ENCODE measurements around the gene RAB11FIP3. TPM values are rescaled to one million over a fixed set of nuclear protein-coding genes. Genes with fewer than 3 reads are reported as not detected.

Gene RAB11FIP3
- total RNA-seq, 1 experiment from 2014 or later = 37.5 TPM

- in situ Hi-C loops (cut with HindIII; ENCODE audit: low pct_unique_long_range_greater_than_20kb, low sequenced_read_pairs) = no loop called here
- DNase-seq (ENCODE audit: low read depth) = no peak
Measured at GRCh38 chr16:534135-534534, 108.7 kb downstream of the RAB11FIP3 start.

- no peak for DNase-seq (ENCODE audit: low read depth)
- in situ Hi-C loops (cut with HindIII; ENCODE audit: low pct_unique_long_range_greater_than_20kb, low sequenced_read_pairs) = no loop called here
Measured at GRCh38 chr16:534856-535445, 109.5 kb downstream of the RAB11FIP3 start.

DNA sequence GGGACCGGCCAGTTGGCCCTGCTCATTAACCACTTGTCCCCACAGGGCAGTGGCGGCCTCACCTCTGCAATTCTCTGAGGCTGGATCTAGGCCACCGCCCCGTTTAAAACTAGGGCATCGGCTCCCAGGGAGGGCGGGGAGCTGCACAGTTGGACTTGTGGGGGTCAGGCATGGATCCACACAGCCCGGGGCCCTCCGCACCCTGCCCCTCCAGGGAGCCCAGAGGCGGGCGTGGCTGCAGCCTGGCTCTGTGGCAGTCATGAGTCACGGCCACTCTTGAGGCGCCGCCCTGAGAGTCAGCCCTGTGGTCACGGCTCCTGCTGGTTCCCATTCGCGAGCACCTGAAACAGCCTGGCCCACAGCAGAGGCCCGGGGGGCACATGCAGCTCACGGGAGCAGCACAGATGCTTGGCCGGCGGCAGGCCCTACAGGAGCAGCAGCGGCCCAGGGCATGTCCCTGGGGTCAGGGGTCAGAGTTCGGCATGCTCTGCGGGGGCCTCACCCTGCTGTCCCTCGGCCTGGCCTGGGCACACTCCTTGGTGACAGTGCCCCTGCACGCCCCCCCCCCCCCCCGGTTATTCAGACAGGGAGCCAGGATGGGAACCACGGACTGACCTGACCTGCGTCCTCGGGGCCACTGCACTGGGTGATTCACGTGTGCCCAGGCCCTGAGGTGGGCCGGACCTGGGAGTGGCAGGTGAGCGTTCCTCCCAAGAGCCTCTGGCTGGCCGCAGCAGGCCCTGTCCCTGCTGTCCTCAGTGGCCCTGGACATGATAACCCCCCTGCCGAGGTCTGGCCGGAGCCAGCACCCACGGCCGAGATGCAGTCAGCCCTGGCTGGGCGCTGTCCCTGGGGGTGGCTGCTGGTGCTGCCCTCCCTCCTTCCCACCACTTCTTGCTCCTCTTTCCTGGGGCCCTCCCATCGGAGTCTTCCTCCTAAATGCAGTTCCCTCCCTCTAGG is 110.3 kb downstream of the RAB11FIP3 start:
- DNase-seq (ENCODE audit: low read depth) = peak; percentile 93
- in situ Hi-C loops (cut with HindIII; ENCODE audit: low pct_unique_long_range_greater_than_20kb, low sequenced_read_pairs) = no loop called here

GRCh38 chr16:536746-537145 is 111.3 kb downstream of the RAB11FIP3 start:
- DNase-seq (ENCODE audit: low read depth) = no peak
- in situ Hi-C loops (cut with HindIII; ENCODE audit: low pct_unique_long_range_greater_than_20kb, low sequenced_read_pairs) = no loop called here

DNA sequence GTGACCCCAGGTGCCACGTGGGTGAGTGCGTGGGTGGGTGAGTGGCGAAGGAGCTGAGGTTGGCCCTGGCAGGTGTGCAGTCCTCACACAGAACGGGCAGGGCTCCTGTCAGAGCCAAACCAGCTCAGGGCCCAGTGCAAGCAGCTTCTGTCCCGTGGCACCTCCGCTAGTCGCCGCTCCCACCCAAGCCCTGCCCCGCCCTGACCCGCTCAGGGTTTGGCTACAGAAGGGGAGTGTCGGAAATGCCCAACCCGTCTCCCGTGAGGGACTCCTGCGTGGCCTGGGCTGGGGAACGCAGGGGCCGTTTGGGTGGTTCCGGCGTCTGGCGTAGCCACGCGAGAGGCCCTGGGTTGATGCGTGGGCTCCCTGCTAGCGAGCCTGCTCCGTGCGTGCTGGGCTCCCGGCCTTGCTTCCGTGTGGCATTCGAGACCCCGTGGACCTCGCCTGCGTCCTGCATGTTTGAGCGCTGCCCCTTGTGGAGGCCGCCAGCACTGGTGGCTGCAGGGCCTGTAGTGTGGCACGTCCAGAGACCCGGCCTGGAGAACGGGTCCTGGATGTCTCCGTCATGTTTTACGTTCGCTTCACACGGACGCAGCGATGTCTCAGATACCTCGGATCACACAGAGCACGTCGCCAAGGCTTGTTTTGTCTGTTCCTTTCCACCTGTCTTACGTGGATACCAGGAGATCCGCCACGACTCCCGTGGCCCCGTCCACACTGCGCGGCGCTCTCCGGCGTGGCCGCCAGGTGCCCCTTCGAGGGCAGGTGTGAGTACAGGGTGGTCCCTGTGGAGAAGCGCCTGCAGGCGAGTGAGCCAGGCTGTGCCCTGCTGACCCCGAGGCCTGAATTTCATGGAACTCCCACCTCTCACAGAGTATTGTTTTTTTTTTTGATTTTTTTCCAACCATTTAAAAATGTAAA is 112.2 kb downstream of the RAB11FIP3 start:
- DNase-seq (ENCODE audit: low read depth) = no peak
- in situ Hi-C loops (cut with HindIII; ENCODE audit: low pct_unique_long_range_greater_than_20kb, low sequenced_read_pairs) = no loop called here

DNA sequence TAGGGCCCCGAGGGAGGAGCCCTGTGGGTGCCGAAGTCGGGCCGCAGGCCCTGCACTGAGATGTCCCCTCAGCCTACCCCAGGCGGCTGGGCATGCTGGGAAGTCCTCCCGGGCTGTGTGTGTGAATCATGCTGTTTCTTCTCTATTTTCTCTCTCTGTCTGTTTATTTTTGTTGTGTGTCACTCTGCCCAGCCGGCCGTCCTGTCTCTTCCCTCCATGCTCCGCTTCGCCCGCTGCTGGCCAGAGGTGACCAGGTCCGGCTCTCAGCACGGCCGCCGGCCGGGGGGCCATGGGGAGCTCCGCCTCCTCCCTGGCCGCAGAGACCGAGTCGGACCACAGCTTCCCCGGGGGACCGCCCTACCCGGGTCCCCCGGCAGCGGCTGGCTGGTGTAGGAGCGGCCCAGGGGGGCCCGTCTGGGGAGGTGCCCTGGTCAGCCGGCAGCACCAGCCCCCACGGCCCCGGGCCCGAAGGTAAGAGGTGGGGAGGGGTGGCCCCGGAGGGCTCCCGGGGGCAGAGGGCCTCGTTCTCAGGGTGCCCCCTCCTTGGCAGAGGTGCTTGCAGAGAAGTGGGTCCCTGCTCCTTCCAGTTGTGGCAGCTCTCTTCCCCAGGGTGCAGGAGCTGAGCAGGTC is 114.6 kb downstream of the RAB11FIP3 start:
- in situ Hi-C loops (cut with HindIII; ENCODE audit: low pct_unique_long_range_greater_than_20kb, low sequenced_read_pairs) = no loop called here
- DNase-seq (ENCODE audit: low read depth) = peak; percentile 87

- in situ Hi-C loops (cut with HindIII; ENCODE audit: low pct_unique_long_range_greater_than_20kb, low sequenced_read_pairs) = no loop called here
- DNase-seq (ENCODE audit: low read depth) = no peak
Measured at GRCh38 chr16:540645-541340, 115.3 kb downstream of the RAB11FIP3 start.

GRCh38 chr16:543301-544164 is 118.1 kb downstream of the RAB11FIP3 start:
- in situ Hi-C loops (cut with HindIII; ENCODE audit: low pct_unique_long_range_greater_than_20kb, low sequenced_read_pairs) = no loop called here
- no peak for DNase-seq (ENCODE audit: low read depth)

GRCh38 chr16:544517-544916 is 119.1 kb downstream of the RAB11FIP3 start:
- DNase-seq (ENCODE audit: low read depth) = no peak
- in situ Hi-C loops (cut with HindIII; ENCODE audit: low pct_unique_long_range_greater_than_20kb, low sequenced_read_pairs) = no loop called here

DNA sequence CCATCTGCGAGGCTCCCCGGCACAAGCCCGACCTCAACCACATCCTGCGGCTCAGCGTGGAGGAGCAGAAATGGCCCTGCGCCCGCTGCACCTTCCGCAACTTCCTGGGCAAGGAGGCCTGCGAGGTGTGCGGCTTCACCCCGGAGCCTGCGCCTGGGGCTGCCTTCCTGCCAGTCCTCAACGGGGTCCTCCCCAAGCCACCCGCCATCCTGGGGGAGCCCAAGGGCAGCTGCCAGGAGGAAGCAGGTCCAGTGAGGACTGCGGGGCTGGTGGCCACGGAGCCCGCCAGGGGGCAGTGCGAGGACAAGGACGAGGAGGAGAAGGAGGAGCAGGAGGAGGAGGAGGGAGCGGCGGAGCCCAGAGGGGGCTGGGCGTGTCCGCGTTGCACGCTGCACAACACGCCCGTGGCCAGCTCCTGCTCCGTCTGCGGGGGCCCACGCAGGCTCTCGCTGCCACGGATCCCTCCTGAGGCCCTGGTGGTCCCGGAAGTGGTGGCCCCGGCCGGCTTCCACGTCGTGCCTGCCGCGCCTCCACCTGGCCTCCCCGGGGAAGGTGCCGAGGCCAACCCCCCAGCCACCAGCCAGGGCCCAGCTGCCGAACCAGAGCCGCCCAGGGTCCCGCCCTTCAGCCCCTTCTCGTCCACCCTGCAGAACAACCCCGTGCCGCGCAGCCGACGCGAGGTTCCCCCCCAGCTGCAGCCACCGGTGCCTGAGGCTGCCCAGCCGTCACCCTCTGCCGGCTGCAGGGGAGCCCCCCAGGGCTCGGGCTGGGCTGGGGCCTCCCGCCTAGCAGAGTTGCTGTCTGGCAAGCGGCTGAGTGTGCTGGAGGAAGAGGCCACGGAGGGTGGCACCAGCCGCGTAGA is 121.7 kb downstream of the RAB11FIP3 start:
- in situ Hi-C loops (cut with HindIII; ENCODE audit: low pct_unique_long_range_greater_than_20kb, low sequenced_read_pairs) = no loop called here

DNA sequence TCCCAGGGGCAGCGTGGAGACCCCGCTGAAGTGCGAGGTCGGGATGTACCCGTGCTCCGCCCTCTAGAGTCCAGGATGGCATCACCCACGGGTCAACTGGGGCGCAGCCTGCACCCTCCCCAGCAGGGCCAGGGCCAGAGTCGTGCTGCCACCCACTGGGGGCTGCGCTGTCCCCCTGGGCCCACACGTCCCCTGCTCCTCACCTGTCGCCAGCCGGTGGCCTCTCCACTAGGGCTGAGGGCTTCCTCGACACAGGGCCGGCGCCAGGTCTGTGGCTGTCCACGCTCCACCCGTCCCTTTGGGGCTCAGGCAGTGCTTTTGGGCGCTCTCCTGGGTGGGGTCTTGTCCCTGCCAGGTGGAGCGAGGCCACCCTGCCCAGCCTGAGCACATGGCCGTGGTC is 123.1 kb downstream of the RAB11FIP3 start:
- in situ Hi-C loops (cut with HindIII; ENCODE audit: low pct_unique_long_range_greater_than_20kb, low sequenced_read_pairs) = no loop called here
- no peak for DNase-seq (ENCODE audit: low read depth)

More for the DNA sequence above, 121.7 kb downstream of the RAB11FIP3 start:
- peak; percentile 39 for DNase-seq (ENCODE audit: low read depth)

- in situ Hi-C loops (cut with HindIII; ENCODE audit: low pct_unique_long_range_greater_than_20kb, low sequenced_read_pairs) = no loop called here
- no peak for DNase-seq (ENCODE audit: low read depth)
Measured at GRCh38 chr16:549544-550263, 124.3 kb downstream of the RAB11FIP3 start.

DNA sequence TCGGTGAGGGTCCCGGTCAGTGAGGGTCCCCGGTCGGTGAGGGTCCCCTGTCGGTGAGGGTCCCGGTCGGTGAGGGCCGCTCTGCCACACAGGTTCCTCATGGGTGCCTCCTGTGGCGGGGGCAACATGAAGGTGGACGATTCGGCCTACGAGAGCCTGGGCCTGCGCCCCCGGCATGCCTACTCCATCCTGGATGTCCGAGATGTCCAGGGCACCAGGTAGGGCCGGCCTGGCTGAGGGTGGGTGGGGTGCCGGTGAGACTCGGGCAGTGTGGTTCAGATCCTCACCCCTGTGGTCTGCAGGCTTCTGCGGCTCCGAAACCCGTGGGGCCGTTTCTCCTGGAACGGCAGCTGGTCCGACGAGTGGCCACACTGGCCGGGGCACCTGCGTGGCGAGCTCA is 125.8 kb downstream of the RAB11FIP3 start:
- DNase-seq (ENCODE audit: low read depth) = no peak
- in situ Hi-C loops (cut with HindIII; ENCODE audit: low pct_unique_long_range_greater_than_20kb, low sequenced_read_pairs) = no loop called here

- DNase-seq (ENCODE audit: low read depth) = no peak
- in situ Hi-C loops (cut with HindIII; ENCODE audit: low pct_unique_long_range_greater_than_20kb, low sequenced_read_pairs) = no loop called here
Measured at GRCh38 chr16:552171-552570, 126.7 kb downstream of the RAB11FIP3 start.

GRCh38 chr16:553601-554296 is 128.3 kb downstream of the RAB11FIP3 start:
- no peak for DNase-seq (ENCODE audit: low read depth)
- in situ Hi-C loops (cut with HindIII; ENCODE audit: low pct_unique_long_range_greater_than_20kb, low sequenced_read_pairs) = no loop called here

Data from Caki2 (cell line).